HG03064 (cell line): ENCODE data around the gene SLC2A5.
"Not testable (repeated sequence)": the region's sequence is repeated elsewhere in the genome, so short reads cannot be mapped to it uniquely, and the experiment has no call there.

Experiments used
- ATAC-seq: cut with Tn5 transposase; IDR thresholded peaks from one replicate; pipeline ENCODE4 v1.9.1; 2021; ENCODE audit warnings: low read depth; ENCODE audit not compliant: unreplicated experiment

SLC2A5 gene

GRCh38 chr1:9069326-9070100 is at the start of gene SLC2A5:
SLC2A5 (minus strand) TSS chr1:9069635; CDS start chr1:9069536, 99 bp downstream.
- peak; percentile 83 for ATAC-seq

GRCh38 chr1:9118186-9118585 is 48.8 kb upstream of the SLC2A5 start:
- ATAC-seq, result no peak

- ATAC-seq, result no peak
Observed at GRCh38 chr1:9115351-9116205, 46.1 kb upstream of the SLC2A5 start.

GRCh38 chr1:9112961-9113880 is 43.8 kb upstream of the SLC2A5 start:
- no peak for ATAC-seq

GRCh38 chr1:9111957-9112356 is 42.5 kb upstream of the SLC2A5 start:
- no peak for ATAC-seq

GRCh38 chr1:9111357-9111691 is 41.9 kb upstream of the SLC2A5 start:
- ATAC-seq, result no peak

GRCh38 chr1:9110669-9111356 is 41.4 kb upstream of the SLC2A5 start:
- ATAC-seq, result no peak

- no peak for ATAC-seq
Observed at GRCh38 chr1:9108056-9108665, 38.7 kb upstream of the SLC2A5 start.

GRCh38 chr1:9107136-9107535 is 37.7 kb upstream of the SLC2A5 start:
- no peak for ATAC-seq

GRCh38 chr1:9106286-9106685 is 36.9 kb upstream of the SLC2A5 start:
- ATAC-seq, result no peak

GRCh38 chr1:9105336-9105867 is 36.0 kb upstream of the SLC2A5 start:
- ATAC-seq, result no peak

- ATAC-seq, result no peak
Observed at GRCh38 chr1:9101510-9102146, 32.2 kb upstream of the SLC2A5 start.

GRCh38 chr1:9100471-9101043 is 31.1 kb upstream of the SLC2A5 start:
- no peak for ATAC-seq

GRCh38 chr1:9099555-9099954 is 30.1 kb upstream of the SLC2A5 start:
- ATAC-seq, result no peak

- ATAC-seq, result no peak
Observed at GRCh38 chr1:9097947-9098705, 28.7 kb upstream of the SLC2A5 start.

GRCh38 chr1:9095818-9096217 is 26.4 kb upstream of the SLC2A5 start:
- ATAC-seq, result no peak

- ATAC-seq, result not testable (repeated sequence)
Observed at GRCh38 chr1:9093996-9094595, 24.7 kb upstream of the SLC2A5 start.

- ATAC-seq, result no peak
Observed at GRCh38 chr1:9093581-9093980, 24.1 kb upstream of the SLC2A5 start.
